KOPT-K1 (cell line): ENCODE data around the gene ACAT2.
A peak's percentile ranks its signal among the peaks of the same experiment; 100 is the strongest.

Experiments
- H3K27ac ChIP-seq: fragments of 200-600 bp; sonication (generic); 2 replicates; pipeline ENCODE4 v1.5.1; 2016; ENCODE audit warnings: antibody characterized with exemption, mild to moderate bottlenecking, low read depth, low read length; ENCODE audit not compliant: poor library complexity, severe bottlenecking
- H3K36me3 ChIP-seq: fragments of 200-600 bp; sonication (generic); 2 replicates; pipeline ENCODE4 v1.5.1; 2017; ENCODE audit warnings: antibody characterized with exemption, mild to moderate bottlenecking, low read length, moderate library complexity; ENCODE audit not compliant: insufficient read depth
- H3K9me3 ChIP-seq: fragments of 200-600 bp; sonication (generic); 2 replicates; pipeline ENCODE4 v1.5.1; 2017; ENCODE audit warnings: antibody characterized with exemption, low read length, mild to moderate bottlenecking; ENCODE audit not compliant: insufficient read depth, poor library complexity, severe bottlenecking

Gene ACAT2

DNA sequence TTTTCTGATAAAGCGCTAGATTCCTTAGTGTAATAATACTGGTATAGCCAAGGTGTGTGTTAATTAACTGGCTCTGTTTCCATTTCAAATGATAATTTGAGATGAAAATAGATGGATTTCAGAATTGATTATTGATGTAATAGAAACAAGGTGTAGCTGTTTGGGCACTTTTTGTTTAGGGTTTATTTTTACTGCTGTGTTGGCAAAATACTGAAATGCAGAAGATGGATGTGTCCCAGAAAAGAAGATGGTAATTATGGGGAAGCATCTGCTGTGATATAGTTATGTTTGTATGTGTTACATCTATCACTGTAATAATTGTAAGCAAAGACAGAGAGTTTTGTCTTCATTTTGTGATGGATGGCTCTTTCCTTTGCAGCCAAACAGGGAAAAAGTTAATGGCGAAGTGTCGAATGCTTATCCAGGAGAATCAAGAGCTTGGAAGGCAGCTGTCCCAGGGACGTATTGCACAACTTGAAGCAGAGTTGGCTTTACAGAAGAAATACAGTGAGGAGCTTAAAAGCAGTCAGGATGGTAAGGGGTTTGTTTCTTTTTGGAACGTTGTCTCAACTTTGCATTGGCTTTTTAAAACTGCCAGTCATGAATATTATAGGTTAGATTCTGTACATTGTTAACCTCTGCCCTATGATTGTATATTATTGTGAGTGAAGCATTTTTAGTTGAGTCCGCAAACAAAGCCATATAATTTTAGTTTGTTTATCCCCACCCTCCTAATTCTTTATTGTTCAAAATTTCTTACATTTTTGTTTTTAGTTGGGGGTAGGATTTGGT lies 8.6 kb upstream of the ACAT2 start:
- Histone ChIP-seq H3K36me3 (peaks cover 100% of the 10 kb centered on the region), H3K27ac (no peak overlapping the region), H3K9me3 (no peaks in the 10 kb centered on the region)

DNA sequence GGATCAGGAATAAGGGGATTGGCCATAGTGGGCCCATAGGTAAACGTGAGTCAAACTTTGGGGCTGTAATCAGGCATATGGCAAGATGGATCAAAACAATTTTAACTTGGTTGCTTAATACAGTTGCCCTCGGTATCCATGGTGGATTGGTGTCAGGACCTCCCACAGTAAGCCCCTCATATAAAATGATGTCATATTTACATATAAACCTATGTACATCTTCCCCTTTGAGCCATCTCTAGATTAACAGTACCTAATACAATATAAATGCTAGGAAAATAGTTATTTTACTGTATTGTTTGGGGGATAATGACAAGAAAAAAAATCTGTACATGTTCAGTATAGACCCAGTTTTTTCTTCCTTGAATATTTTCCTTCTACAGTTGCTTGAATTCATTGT lies 7.4 kb upstream of the ACAT2 start:
- H3K27ac ChIP-seq: no peak overlapping the region
- H3K9me3 ChIP-seq: no peaks in the 10 kb centered on the region
- H3K36me3 ChIP-seq: peaks cover 95% of the 10 kb centered on the region

DNA sequence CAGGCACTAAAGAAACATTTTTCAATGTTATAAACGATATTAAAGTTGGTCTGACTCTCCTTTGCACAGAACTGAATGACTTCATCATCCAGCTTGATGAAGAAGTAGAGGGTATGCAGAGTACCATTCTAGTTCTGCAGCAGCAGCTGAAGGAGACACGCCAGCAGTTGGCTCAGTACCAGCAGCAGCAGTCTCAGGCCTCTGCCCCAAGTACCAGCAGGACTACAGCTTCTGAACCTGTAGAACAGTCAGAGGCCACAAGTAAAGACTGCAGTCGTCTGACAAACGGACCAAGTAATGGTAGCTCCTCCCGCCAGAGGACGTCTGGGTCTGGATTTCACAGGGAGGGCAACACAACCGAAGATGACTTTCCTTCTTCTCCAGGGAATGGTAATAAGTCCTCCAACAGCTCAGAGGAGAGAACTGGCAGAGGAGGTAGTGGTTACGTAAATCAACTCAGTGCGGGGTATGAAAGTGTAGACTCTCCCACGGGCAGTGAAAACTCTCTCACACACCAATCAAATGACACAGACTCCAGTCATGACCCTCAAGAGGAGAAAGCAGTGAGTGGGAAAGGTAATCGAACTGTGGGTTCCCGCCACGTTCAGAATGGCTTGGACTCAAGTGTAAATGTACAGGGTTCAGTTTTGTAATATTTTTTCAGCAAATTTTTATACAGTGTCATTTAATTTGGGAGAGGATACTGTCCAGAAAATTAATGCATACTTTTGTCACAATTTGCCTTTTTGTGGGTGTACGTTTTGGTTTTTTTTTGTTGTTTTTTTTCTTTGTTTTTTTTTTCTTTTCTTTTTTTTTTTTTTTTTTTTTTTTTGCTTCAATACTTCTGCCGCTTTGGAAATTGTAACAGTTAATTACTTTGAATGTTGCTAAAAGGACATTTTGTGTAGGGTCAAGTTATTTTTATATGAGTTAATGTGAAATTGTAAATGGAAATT lies 6.6 kb upstream of the ACAT2 start:
- H3K36me3 ChIP-seq: peaks cover 87% of the 10 kb centered on the region
- H3K9me3 ChIP-seq: no peaks in the 10 kb centered on the region
- no peak overlapping the region for H3K27ac ChIP-seq

DNA sequence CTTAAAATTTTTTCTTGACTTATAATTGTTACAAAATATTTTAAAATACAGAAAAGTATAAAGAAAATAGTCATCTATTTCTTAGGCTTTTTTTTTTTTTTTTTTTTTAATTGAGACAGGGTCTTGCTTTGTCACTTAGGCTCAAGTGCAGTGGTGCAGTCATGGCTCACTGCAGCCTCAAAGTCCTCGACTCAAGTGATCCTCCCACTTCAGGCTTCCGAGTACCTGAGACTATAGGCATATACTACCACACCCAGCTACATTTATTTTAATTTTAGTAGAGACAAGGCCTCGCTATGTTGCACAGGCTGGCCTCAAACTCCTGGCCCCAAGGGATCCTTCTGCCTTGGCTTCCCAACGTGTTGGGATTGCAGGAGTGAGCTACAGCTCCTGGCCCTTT lies 5.3 kb upstream of the ACAT2 start:
- Histone ChIP-seq H3K27ac (no peak overlapping the region), H3K36me3 (peaks cover 74% of the 10 kb centered on the region), H3K9me3 (no peaks in the 10 kb centered on the region)

DNA sequence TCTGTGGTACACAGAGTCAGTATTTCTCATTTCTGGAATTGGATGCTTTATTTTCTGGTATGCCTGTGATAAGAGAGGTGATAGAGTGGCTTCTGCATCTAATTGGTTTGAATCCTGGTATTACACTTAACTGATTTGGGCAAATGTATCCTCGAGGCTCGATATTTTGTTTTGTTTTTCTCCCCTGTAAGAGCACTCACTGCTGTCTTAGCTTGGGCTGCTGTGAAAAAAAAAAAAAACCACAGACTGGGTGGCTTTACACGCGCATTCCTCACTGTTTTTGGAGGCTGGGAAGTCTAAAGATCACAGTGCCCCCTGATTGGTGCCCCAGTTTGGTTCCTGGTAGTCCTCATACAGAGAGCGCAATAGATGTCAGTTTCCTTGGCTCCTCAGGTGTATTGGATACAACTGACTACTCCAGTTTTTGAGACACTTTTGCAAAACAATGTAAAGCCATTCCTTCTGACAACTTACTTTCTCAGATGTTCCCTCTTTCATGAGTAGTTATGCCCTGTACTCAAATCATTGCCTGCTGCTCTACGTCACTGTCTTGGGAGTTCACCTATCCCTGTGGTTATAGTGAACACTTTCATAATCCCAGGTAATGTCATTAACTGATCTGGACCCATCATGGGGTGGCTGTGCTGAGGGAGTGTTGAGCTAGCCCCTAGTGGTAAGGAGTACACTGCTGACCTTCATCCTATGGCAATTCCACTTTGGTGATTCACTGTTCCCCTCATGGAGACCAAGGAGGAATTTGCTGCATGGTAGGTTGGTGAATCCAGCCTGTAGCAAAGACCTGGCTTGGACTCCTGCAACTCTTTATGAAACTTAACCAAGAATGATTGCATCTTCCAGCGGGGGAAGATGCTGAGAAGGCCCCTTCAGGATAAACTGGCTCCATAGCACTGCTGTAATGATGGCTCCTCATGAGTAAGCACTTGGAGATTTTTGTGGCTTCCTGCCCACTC lies 3.5 kb upstream of the ACAT2 start:
- peaks cover 61% of the 10 kb centered on the region for H3K36me3 ChIP-seq
- no peaks in the 10 kb centered on the region for H3K9me3 ChIP-seq
- no peak overlapping the region for H3K27ac ChIP-seq

DNA sequence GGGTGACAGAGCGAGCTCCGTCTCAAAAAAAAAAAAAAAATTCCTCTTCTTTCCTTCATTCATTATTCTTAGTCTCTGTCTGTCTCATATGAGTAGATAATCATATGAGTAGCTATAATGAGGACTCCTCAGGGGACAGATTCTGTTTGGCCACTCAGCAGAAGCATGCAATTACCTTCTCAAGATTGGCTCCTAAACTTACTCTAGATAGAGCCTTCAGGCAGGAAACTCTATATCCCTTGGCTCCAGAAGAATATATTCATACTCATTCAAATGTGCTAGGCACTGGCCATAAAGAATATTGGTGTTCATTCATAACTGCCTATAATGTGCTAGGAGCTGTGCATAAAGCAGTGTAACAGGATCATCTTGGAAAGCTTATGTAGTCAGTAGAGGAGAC lies 2.2 kb upstream of the ACAT2 start:
- H3K36me3 ChIP-seq: peaks cover 59% of the 10 kb centered on the region
- H3K27ac ChIP-seq: no peak overlapping the region

DNA sequence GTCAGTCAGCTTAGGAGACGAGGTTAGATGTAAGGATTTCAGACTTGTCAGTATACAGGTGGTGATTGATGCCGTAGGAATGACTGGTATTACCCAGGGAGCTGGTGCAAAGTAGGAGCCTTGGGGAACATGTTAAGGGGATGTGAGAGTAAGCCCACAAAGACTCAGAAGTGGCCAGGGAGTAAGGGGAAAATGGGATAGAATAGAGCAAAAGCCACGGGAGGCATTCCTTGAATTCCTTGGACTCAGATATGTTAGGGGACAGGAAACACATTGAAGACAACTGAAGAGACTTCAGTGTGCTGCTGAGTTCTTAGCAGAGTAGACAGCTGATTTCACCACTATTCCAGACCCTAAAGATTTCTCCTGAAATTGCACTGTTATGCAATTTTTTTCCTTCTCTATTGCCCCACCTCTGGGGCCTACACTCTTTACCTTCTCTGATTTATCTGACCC lies 1.2 kb upstream of the ACAT2 start:
- Histone ChIP-seq H3K36me3 (peaks cover 59% of the 10 kb centered on the region), H3K27ac (peak overlapping the region; percentile 96), H3K9me3 (no peaks in the 10 kb centered on the region)

More for the DNA sequence above, 2.2 kb upstream of the ACAT2 start:
- H3K9me3 ChIP-seq: no peaks in the 10 kb centered on the region

DNA sequence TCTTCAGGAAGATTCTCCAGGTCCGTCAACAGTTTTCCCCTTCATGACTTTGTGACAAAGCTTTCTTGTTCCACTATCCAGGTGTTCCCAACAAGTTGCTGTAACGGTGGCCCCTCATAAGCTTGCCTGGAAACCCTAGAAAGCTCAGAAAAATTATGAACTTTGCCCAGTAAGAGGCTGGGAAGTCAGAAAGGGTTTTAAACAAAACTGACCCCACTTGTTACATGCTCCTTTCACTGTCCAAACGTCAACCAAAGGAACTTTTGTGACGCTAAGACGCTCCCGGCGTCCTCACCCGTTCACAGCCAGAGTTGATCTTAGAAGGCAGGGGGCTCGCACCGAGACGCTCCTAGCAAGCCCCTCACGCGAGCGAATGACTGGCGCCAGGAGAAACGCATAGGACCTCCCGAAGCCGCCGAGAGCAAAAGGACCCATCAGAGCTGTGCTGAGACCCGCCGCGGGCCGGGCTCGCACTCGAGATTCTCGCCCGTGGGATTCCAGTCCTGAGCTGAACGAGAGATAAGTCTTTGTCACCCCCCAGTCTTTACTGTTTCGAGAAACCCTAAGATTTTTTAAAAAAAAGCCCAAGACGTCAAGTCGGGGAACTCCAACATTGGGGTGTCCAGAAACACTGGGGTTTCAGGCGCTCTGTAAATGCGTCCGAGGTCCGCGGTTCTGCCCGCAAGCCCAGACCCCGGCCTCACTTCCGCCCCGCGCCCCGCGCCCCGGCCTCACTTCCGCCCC lies 544 bp upstream of the ACAT2 start:
- H3K27ac ChIP-seq: peak overlapping the region; percentile 96
- no peaks in the 10 kb centered on the region for H3K9me3 ChIP-seq
- H3K36me3 ChIP-seq: peaks cover 59% of the 10 kb centered on the region

DNA sequence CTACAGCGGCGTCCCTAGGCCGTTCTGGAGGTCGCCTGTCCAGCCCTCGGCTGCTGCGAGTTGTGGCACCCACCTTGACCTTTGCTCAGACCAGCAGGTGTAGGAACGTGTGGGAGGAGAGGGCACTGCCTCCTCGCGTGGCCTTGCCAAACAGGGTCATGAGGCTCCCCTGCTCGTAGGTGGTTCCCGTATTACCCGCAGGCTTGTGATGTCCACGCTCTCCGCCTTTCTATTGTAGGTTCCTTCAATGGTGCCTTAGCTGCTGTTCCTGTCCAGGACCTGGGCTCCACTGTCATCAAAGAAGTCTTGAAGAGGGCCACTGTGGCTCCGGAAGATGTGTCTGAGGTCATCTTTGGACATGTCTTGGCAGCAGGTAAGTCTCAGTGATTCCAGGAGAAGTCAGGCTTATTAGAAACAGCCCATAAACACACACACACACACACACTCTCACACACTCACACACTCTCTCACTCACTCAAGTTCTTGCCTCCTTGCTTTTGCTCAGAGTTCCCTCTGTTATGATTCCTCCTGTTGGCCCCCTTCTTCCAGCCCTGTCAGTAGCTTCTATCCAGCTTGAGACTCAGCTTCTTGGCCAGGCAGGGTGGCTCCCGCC lies 942 bp downstream of the ACAT2 start:
- Histone ChIP-seq H3K9me3 (no peaks in the 10 kb centered on the region), H3K36me3 (peaks cover 59% of the 10 kb centered on the region), H3K27ac (peak overlapping the region; percentile 96)

DNA sequence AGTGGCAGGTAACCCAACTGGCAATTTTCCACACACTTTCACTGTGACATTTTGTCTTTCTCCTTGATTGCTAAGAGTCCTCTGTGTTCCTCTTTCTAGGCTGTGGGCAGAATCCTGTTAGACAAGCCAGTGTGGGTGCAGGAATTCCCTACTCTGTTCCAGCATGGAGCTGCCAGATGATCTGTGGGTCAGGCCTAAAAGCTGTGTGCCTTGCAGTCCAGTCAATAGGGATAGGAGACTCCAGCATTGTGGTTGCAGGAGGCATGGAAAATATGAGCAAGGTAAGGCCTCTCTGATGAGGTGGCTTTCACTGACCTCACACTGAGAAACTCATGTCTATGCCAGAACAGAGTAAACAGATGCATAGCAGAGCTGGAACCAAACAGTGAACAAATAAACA lies 5.1 kb downstream of the ACAT2 start:
- H3K36me3 ChIP-seq: peaks cover 89% of the 10 kb centered on the region
- no peak overlapping the region for H3K27ac ChIP-seq
- peaks cover 7% of the 10 kb centered on the region for H3K9me3 ChIP-seq

DNA sequence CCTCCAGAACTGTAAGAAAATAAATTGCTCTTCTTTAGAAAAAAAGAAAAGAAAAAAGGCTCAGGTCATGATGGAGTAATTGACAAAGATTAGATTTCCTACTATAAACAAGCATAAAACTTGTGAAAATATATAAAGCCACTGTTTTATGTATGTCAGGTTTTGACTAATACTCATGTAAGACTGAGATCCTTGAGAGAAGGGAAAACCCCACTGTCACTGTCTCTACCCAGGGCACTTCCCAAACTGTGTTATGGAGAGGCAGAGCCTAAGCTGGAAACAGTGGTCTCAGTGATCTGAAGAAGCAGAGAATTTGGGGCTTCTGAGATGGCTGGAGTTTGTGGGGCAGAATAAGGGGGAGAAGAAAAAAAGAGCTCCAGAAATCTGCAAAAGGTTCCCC lies 7.6 kb downstream of the ACAT2 start:
- Histone ChIP-seq H3K36me3 (peaks cover 100% of the 10 kb centered on the region), H3K9me3 (peaks cover 7% of the 10 kb centered on the region), H3K27ac (no peak overlapping the region)

DNA sequence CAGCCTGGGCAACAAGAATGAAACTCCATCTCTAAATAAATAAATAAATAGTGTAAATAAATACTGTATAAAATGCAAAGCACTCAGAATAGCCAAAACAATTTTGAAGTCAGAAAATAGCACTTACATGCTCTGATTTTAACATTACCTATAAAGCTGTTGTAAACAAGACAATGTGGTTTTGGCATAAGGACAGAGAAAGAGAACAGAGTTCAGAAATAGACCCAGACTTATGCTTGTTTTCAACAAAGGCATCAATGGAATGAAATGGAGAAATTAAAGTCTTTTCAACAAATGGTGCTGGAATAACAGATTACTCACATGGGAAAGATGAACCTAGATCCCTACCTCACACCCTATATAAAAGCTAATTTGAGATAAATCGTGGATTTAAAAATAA lies 10.4 kb downstream of the ACAT2 start:
- no peak overlapping the region for H3K27ac ChIP-seq
- H3K9me3 ChIP-seq: peaks cover 7% of the 10 kb centered on the region
- peaks cover 100% of the 10 kb centered on the region for H3K36me3 ChIP-seq

DNA sequence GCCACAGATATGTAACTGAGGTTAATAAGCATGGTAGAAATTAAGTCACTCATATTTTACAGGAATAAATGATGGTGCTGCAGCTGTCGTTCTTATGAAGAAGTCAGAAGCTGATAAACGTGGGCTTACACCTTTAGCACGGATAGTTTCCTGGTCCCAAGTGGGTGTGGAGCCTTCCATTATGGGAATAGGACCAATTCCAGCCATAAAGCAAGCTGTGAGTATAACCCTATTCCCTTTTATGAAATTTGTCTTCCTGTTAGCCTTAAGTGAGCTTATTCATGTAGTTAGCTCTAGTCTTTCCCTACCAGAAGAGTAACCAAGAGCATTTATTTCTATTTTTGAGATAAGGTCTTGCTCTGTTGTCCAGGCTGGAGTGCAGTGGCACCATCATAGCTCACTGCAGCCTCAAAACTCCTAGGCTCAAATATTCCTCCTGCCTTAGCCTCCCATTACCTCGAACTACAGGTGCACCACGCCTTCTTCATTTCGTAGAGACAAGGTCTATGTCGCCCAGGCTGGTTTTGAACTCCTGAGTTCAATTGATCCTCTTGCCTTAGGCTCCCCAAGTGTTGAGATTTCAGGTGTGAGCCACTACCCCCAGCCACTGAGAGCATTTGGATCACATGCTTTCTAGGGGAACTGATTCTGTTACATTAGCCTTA lies 15.5 kb downstream of the ACAT2 start:
- no peaks in the 10 kb centered on the region for H3K9me3 ChIP-seq
- no peak overlapping the region for H3K27ac ChIP-seq
- H3K36me3 ChIP-seq: peaks cover 100% of the 10 kb centered on the region
